ENCODE results near the gene CACNB3. TPM values are rescaled to one million over a fixed set of nuclear protein-coding genes. Genes with fewer than 3 reads are reported as not detected.
"Not testable (repeated sequence)": the region's sequence is repeated elsewhere in the genome, so short reads cannot be mapped to it uniquely, and the experiment has no call there.

Gene CACNB3
- total RNA-seq, 1 donor from 2014 or later, result 40.5 TPM

- no peaks in the 10 kb centered on the region for H3K9me3 ChIP-seq (ENCODE audit: insufficient read depth, low read depth, low read length)
- no peak for TF ChIP-seq EZH2 (IDR thresholded peaks at IDR 0.05; ENCODE audit: insufficient read depth, low read length)
- TF ChIP-seq CTCF (IDR thresholded peaks at IDR 0.05; ENCODE audit: insufficient read depth, low read depth, low read length), result peak; percentile 94
- H3K4me3 Mint-ChIP-seq (ENCODE audit: unreplicated experiment), result peak overlapping the region; percentile 95
- DNase-seq (ENCODE audit: low read depth), result peak; percentile 65
- H3K27ac ChIP-seq (ENCODE audit: low read depth, low read length), result peak overlapping the region; percentile 14
- H3K27me3 ChIP-seq (ENCODE audit: insufficient read depth, low read length), result no peaks in the 10 kb centered on the region
- no peaks in the 10 kb centered on the region for H3K36me3 Mint-ChIP-seq (ENCODE audit: low read depth, unreplicated experiment)
- H3K27ac Mint-ChIP-seq (ENCODE audit: unreplicated experiment), result peak overlapping the region; percentile 75
- H3K4me3 ChIP-seq (ENCODE audit: insufficient read depth, low read depth, low read length), result peak overlapping the region; percentile 99
- peak overlapping the region; percentile 66 for H2AFZ ChIP-seq (ENCODE audit: low read depth, low read length)
- H3K4me1 Mint-ChIP-seq (ENCODE audit: low read depth, unreplicated experiment), result peaks cover 15% of the 10 kb centered on the region
- FAIRE-seq, result peak; percentile 13
- peak overlapping the region; percentile 83 for H3K4me2 ChIP-seq (ENCODE audit: low read length)
- peaks cover 22% of the 10 kb centered on the region for H4K20me1 ChIP-seq (ENCODE audit: insufficient read depth, low read length)
- peaks cover 2% of the 10 kb centered on the region for H3K36me3 ChIP-seq (ENCODE audit: insufficient read depth, low read length)
- H3K9ac ChIP-seq (ENCODE audit: low read length), result peak overlapping the region; percentile 97
- H3K4me1 ChIP-seq (ENCODE audit: insufficient read depth, low read length), result peaks cover 15% of the 10 kb centered on the region
- H3K9me3 Mint-ChIP-seq (ENCODE audit: unreplicated experiment), result no peaks in the 10 kb centered on the region
- no peaks in the 10 kb centered on the region for H3K27me3 Mint-ChIP-seq (ENCODE audit: low read depth, unreplicated experiment)
- peaks cover 39% of the 10 kb centered on the region for H3K79me2 ChIP-seq (ENCODE audit: insufficient read depth, low read length)
Measured at GRCh38 chr12:48852734-48853688, 34.7 kb downstream of the CACNB3 start.

DNA sequence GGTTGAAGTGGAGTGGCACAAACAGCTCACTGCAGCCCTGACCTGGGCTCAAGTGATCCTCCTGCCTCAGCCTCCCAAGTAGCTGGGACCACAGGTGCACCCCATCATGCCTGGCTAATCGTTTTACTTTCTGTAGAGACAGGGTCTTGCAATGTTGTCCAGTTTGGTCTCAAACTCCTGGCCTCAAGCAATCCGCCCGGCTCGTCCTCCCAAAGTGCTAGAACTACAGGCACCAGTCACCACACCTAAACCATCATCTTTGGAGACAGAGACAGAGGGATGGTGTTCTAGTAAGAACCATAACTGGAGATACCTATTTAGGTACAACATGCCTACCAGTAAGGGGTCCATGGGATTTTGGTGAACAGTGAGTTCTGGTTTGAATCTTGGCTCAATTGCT is 36.2 kb downstream of the CACNB3 start:
- Mint-ChIP-seq H3K9me3 (ENCODE audit: unreplicated experiment) (no peaks in the 10 kb centered on the region), H3K4me1 (ENCODE audit: low read depth, unreplicated experiment) (peaks cover 15% of the 10 kb centered on the region), H3K27ac (ENCODE audit: unreplicated experiment) (no peak overlapping the region), H3K36me3 (ENCODE audit: low read depth, unreplicated experiment) (no peaks in the 10 kb centered on the region), H3K4me3 (ENCODE audit: unreplicated experiment) (no peak overlapping the region), H3K27me3 (ENCODE audit: low read depth, unreplicated experiment) (no peaks in the 10 kb centered on the region)
- H3K4me3 ChIP-seq (ENCODE audit: insufficient read depth, low read depth, low read length), result no peak overlapping the region
- FAIRE-seq, result no peak
- no peaks in the 10 kb centered on the region for H3K36me3 ChIP-seq (ENCODE audit: insufficient read depth, low read length)
- TF ChIP-seq CTCF (IDR thresholded peaks at IDR 0.05; ENCODE audit: insufficient read depth, low read depth, low read length), result no peak
- no peak for TF ChIP-seq EZH2 (IDR thresholded peaks at IDR 0.05; ENCODE audit: insufficient read depth, low read length)
- H3K79me2 ChIP-seq (ENCODE audit: insufficient read depth, low read length), result peaks cover 25% of the 10 kb centered on the region
- H3K9ac ChIP-seq (ENCODE audit: low read length), result no peak overlapping the region
- H2AFZ ChIP-seq (ENCODE audit: low read depth, low read length), result no peak overlapping the region
- peaks cover 15% of the 10 kb centered on the region for H4K20me1 ChIP-seq (ENCODE audit: insufficient read depth, low read length)
- peaks cover 15% of the 10 kb centered on the region for H3K4me1 ChIP-seq (ENCODE audit: insufficient read depth, low read length)
- no peaks in the 10 kb centered on the region for H3K27me3 ChIP-seq (ENCODE audit: insufficient read depth, low read length)
- no peaks in the 10 kb centered on the region for H3K9me3 ChIP-seq (ENCODE audit: insufficient read depth, low read depth, low read length)
- no peak for DNase-seq (ENCODE audit: low read depth)
- no peak overlapping the region for H3K4me2 ChIP-seq (ENCODE audit: low read length)
- H3K27ac ChIP-seq (ENCODE audit: low read depth, low read length), result no peak overlapping the region

DNA sequence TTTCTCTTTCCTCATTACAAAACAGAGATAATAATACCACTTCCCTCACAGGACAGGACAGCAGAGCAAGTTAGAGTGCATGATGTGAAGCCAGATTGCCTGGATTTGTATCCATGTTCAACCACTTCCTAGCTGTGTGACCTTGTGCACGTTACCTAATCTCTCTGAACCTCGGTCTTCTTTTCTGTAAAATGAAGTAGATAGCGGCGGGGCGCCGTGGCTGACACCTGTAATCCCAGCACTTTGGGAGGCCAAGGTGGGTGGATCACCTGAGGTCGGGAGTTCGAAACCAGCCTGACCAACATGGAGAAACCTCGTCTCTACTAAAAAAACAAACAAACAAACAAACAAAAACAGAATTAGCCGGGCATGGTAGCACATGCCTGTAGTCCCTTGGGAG is 36.6 kb downstream of the CACNB3 start:
- FAIRE-seq; H2AFZ ChIP-seq (ENCODE audit: low read depth, low read length); H3K27me3 Mint-ChIP-seq (ENCODE audit: low read depth, unreplicated experiment); H3K4me3 ChIP-seq (ENCODE audit: insufficient read depth, low read depth, low read length); H3K27ac Mint-ChIP-seq (ENCODE audit: unreplicated experiment); H3K4me2 ChIP-seq (ENCODE audit: low read length); H3K27me3 ChIP-seq (ENCODE audit: insufficient read depth, low read length); DNase-seq (ENCODE audit: low read depth); H3K4me3 Mint-ChIP-seq (ENCODE audit: unreplicated experiment); H3K36me3 ChIP-seq (ENCODE audit: insufficient read depth, low read length); H3K9me3 ChIP-seq (ENCODE audit: insufficient read depth, low read depth, low read length); H3K27ac ChIP-seq (ENCODE audit: low read depth, low read length); H3K9me3 Mint-ChIP-seq (ENCODE audit: unreplicated experiment); H3K9ac ChIP-seq (ENCODE audit: low read length); H3K36me3 Mint-ChIP-seq (ENCODE audit: low read depth, unreplicated experiment): not testable (repeated sequence)
- peaks cover 13% of the 10 kb centered on the region for H3K4me1 Mint-ChIP-seq (ENCODE audit: low read depth, unreplicated experiment)
- peaks cover 11% of the 10 kb centered on the region for H4K20me1 ChIP-seq (ENCODE audit: insufficient read depth, low read length)
- peaks cover 15% of the 10 kb centered on the region for H3K4me1 ChIP-seq (ENCODE audit: insufficient read depth, low read length)
- H3K79me2 ChIP-seq (ENCODE audit: insufficient read depth, low read length), result peaks cover 21% of the 10 kb centered on the region

All from astrocyte (in vitro differentiated cells and primary cell).